Measurements from ENCODE around the gene BACH2. TPM values are rescaled to one million over a fixed set of nuclear protein-coding genes. Genes with fewer than 3 reads are reported as not detected.

The BACH2 gene
- total and polyA plus RNA-seq, 2 donors (not counting 1 experiment from before 2014, with no cell fraction given), result 2.2 to 2.6 TPM

DNA sequence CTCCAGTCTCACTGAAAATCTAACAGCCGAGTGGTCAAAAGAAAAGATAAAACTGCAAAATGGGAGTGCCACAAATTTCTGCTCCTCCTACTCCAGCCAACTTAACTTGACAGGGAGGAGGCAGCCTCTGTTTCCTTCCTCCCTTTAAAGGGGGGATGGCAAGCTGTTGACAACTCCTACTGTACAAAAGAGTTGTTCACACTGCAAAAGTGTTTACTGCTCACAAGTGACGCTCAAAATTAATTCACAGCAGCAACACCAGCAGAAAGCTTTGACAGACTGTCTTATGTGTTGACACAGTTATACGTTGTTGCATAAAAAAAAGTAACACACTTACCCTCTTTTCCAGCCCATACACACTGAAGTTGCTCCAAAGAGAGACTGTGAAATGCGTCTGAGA, 169.8 kb downstream of the BACH2 start:
- Histone ChIP-seq H3K9me3 (ENCODE audit: control insufficient read depth, insufficient read depth, low read depth, low read length) (no peaks in the 10 kb centered on the region), H3K36me3 (ENCODE audit: control insufficient read depth, insufficient read depth, low read length) (no peaks in the 10 kb centered on the region)
- TF ChIP-seq EZH2 (IDR thresholded peaks at IDR 0.05; ENCODE audit: low read length, missing control alignments) (no peak), CTCF (conservative IDR thresholded peaks at IDR 0.05 in 1 of 2, IDR thresholded peaks at IDR 0.05 in 1 of 2; ENCODE audit: low read depth in 1 of 2, low read length in 2 of 2) (no peak)

GRCh38 chr6:90126181-90126580, 170.5 kb downstream of the BACH2 start:
- Histone ChIP-seq H3K4me3 (replicated peaks in 1 of 4; ENCODE audit: control extremely low read depth in 1 of 4, insufficient read depth in 1 of 4, low read depth in 3 of 4, low read length in 4 of 4) (no peak overlapping the region), H4K20me1 (ENCODE audit: control insufficient read depth, extremely low read depth, insufficient read depth, low read length) (no peaks in the 10 kb centered on the region), H3K27me3 (ENCODE audit: control insufficient read depth, insufficient read depth, low read length) (no peaks in the 10 kb centered on the region), H3K9ac (ENCODE audit: insufficient read depth, low read length) (no peak overlapping the region), H3K4me2 (ENCODE audit: extremely low read depth, insufficient read depth, low read length) (no peak overlapping the region), H3K27ac (ENCODE audit: insufficient read depth, low read length) (no peak overlapping the region), H3K79me2 (ENCODE audit: control insufficient read depth, insufficient read depth, low read length) (no peaks in the 10 kb centered on the region), H2AFZ (ENCODE audit: low read length) (no peak overlapping the region), H3K9me3 (ENCODE audit: control insufficient read depth, insufficient read depth, low read depth, low read length) (no peaks in the 10 kb centered on the region), H3K4me1 (ENCODE audit: control insufficient read depth, extremely low read depth, insufficient read depth, low read length) (peaks cover 4% of the 10 kb centered on the region), H3K36me3 (ENCODE audit: control insufficient read depth, insufficient read depth, low read length) (no peaks in the 10 kb centered on the region)
- TF ChIP-seq EZH2 (IDR thresholded peaks at IDR 0.05; ENCODE audit: low read length, missing control alignments), result no peak
- no peak for TF ChIP-seq CTCF (conservative IDR thresholded peaks at IDR 0.05 in 1 of 2, IDR thresholded peaks at IDR 0.05 in 1 of 2; ENCODE audit: low read depth in 1 of 2, low read length in 2 of 2)
- DNase-seq (ENCODE audit: low read depth in 2 of 2), result no peak

More for the DNA sequence above, 169.8 kb downstream of the BACH2 start:
- Histone ChIP-seq H2AFZ (ENCODE audit: low read length) (no peak overlapping the region), H3K4me3 (replicated peaks in 1 of 4; ENCODE audit: control extremely low read depth in 1 of 4, insufficient read depth in 1 of 4, low read depth in 3 of 4, low read length in 4 of 4) (no peak overlapping the region), H3K79me2 (ENCODE audit: control insufficient read depth, insufficient read depth, low read length) (no peaks in the 10 kb centered on the region), H3K4me1 (ENCODE audit: control insufficient read depth, extremely low read depth, insufficient read depth, low read length) (peaks cover 9% of the 10 kb centered on the region), H3K9ac (ENCODE audit: insufficient read depth, low read length) (no peak overlapping the region), H3K4me2 (ENCODE audit: extremely low read depth, insufficient read depth, low read length) (no peak overlapping the region), H3K27me3 (ENCODE audit: control insufficient read depth, insufficient read depth, low read length) (no peaks in the 10 kb centered on the region), H3K27ac (ENCODE audit: insufficient read depth, low read length) (no peak overlapping the region), H4K20me1 (ENCODE audit: control insufficient read depth, extremely low read depth, insufficient read depth, low read length) (no peaks in the 10 kb centered on the region)
- DNase-seq (ENCODE audit: low read depth in 2 of 2), result no peak

GRCh38 chr6:90124874-90125510, 171.7 kb downstream of the BACH2 start:
- no peak for DNase-seq (ENCODE audit: low read depth in 2 of 2)
- H3K4me3 ChIP-seq (replicated peaks in 1 of 4; ENCODE audit: control extremely low read depth in 1 of 4, insufficient read depth in 1 of 4, low read depth in 3 of 4, low read length in 4 of 4), result no peak overlapping the region
- H4K20me1 ChIP-seq (ENCODE audit: control insufficient read depth, extremely low read depth, insufficient read depth, low read length), result no peaks in the 10 kb centered on the region
- H3K4me2 ChIP-seq (ENCODE audit: extremely low read depth, insufficient read depth, low read length), result no peak overlapping the region
- TF ChIP-seq EZH2 (IDR thresholded peaks at IDR 0.05; ENCODE audit: low read length, missing control alignments) (no peak), CTCF (conservative IDR thresholded peaks at IDR 0.05 in 1 of 2, IDR thresholded peaks at IDR 0.05 in 1 of 2; ENCODE audit: low read depth in 1 of 2, low read length in 2 of 2) (no peak)
- H3K4me1 ChIP-seq (ENCODE audit: control insufficient read depth, extremely low read depth, insufficient read depth, low read length), result peaks cover 4% of the 10 kb centered on the region
- H2AFZ ChIP-seq (ENCODE audit: low read length), result no peak overlapping the region
- H3K9me3 ChIP-seq (ENCODE audit: control insufficient read depth, insufficient read depth, low read depth, low read length), result no peaks in the 10 kb centered on the region
- no peaks in the 10 kb centered on the region for H3K27me3 ChIP-seq (ENCODE audit: control insufficient read depth, insufficient read depth, low read length)
- H3K9ac ChIP-seq (ENCODE audit: insufficient read depth, low read length), result no peak overlapping the region
- H3K36me3 ChIP-seq (ENCODE audit: control insufficient read depth, insufficient read depth, low read length), result no peaks in the 10 kb centered on the region
- no peaks in the 10 kb centered on the region for H3K79me2 ChIP-seq (ENCODE audit: control insufficient read depth, insufficient read depth, low read length)
- H3K27ac ChIP-seq (ENCODE audit: insufficient read depth, low read length), result no peak overlapping the region

Measured in fibroblast of lung (primary cell).